ENCODE results near the gene GUCA2B. TPM values are rescaled to one million over a fixed set of nuclear protein-coding genes. Genes with fewer than 3 reads are reported as not detected.

The GUCA2B gene
- total RNA-seq, 4 donors from 2014 or later, result 116 to 259 (median 223) TPM; not detected in 1

DNA sequence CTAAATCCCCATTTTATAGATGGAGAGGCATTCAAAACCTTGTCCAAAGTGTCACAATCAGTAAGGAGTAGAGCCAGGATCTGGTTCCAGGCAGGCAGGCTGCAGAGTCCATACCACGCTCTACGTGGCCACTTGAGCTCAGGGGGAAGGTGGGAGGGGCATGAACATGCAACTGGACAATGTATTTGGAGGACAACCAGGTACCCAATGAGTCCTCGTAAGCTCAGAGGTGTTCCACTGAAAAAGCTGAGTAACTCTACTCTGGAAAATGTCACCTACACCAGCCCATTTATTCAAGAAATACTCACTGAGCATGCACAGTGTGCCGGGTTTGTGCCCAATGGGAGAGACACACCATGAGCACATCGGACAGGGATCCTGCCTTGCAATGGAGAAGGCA lies 11.2 kb upstream of the GUCA2B start:
- H3K4me1 ChIP-seq, result no peaks in the 10 kb centered on the region
- DNase-seq, result no peak
- H3K27me3 ChIP-seq, result peaks cover 30% of the 10 kb centered on the region
- TF ChIP-seq POLR2AphosphoS5 (IDR thresholded peaks at IDR 0.05) (no peak), EP300 (IDR thresholded peaks at IDR 0.05; ENCODE audit: low read depth) (no peak), POLR2A (IDR thresholded peaks at IDR 0.05) (no peak)
- TF ChIP-seq, protein P1, sequence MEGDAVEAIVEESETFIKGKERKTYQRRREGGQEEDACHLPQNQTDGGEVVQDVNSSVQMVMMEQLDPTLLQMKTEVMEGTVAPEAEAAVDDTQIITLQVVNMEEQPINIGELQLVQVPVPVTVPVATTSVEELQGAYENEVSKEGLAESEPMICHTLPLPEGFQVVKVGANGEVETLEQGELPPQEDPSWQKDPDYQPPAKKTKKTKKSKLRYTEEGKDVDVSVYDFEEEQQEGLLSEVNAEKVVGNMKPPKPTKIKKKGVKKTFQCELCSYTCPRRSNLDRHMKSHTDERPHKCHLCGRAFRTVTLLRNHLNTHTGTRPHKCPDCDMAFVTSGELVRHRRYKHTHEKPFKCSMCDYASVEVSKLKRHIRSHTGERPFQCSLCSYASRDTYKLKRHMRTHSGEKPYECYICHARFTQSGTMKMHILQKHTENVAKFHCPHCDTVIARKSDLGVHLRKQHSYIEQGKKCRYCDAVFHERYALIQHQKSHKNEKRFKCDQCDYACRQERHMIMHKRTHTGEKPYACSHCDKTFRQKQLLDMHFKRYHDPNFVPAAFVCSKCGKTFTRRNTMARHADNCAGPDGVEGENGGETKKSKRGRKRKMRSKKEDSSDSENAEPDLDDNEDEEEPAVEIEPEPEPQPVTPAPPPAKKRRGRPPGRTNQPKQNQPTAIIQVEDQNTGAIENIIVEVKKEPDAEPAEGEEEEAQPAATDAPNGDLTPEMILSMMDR (IDR thresholded peaks at IDR 0.05), result no peak
- WGBS, 2 donors (ENCODE audit: low coverage in 1 of 2), result 81% methylated on average over 5 of the region's 5 CpGs; no CpG with 5 or more reads in 1 of the 2 donors
- no peaks in the 10 kb centered on the region for H3K9me3 ChIP-seq
- H3K36me3 ChIP-seq, result no peaks in the 10 kb centered on the region
- no peak overlapping the region for H3K27ac ChIP-seq
- intact Hi-C loops (cut with DNase I; ENCODE audit: low total_unique reads), result no loop called here
- in situ Hi-C loops (cut with MboI; ENCODE audit: low pct_ligation_motif_present in 1 of 4, low pct_unique_long_range_greater_than_20kb in 1 of 4, low sequenced_read_pairs in 3 of 4), result loop anchor here in 1 of 4 donors (25.0 kb wide), 2 partner anchors 580 to 595 kb away; partner anchors contain the start of gene CLDN19
- H3K4me3 ChIP-seq, result no peak overlapping the region

DNA sequence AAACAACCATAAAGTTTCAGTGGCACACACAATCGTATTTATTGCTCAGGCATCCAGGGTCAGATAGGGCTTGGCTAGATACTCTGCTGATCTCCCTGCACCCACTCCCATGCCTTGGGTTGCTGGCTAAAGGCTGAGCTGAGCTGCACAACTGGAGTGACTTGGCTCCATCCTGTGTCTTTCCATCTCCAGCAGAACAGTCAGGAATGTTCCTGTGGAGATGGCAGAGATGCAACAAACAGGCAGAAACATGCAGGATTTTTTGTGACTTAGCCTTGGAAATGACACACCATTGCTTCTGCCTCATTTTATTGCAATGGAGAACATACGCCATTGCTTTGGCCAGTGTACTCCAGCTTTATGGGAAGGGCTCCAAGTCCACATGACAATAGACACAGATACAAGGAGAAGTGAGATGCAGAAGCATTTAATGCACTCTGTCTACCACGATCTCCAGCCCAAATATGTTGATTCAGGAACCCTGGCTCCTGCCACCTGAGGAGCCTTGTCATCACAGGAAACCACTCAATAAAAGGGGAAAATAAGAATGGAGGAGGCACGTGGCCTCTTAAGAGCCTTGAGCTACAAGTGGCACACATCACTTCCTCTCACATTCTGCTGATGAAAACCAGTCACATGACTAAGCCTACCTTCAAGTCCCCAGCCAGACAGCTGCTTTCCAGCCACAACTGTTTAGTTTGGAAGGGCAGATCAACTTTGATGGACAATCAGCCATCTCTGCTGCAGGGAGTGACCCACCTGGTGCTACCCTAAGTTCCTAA lies 10.1 kb upstream of the GUCA2B start:
- Histone ChIP-seq H3K27me3 (peaks cover 30% of the 10 kb centered on the region), H3K36me3 (no peaks in the 10 kb centered on the region), H3K4me3 (no peak overlapping the region), H3K4me1 (no peaks in the 10 kb centered on the region), H3K27ac (no peak overlapping the region), H3K9me3 (no peaks in the 10 kb centered on the region)
- intact Hi-C loops (cut with DNase I; ENCODE audit: low total_unique reads) (no loop called here), in situ Hi-C loops (cut with MboI; ENCODE audit: low pct_ligation_motif_present in 1 of 4, low pct_unique_long_range_greater_than_20kb in 1 of 4, low sequenced_read_pairs in 3 of 4) (loop anchor here in 1 of 4 donors (25.0 kb wide), 2 partner anchors 581 to 594 kb away; partner anchors contain the start of gene CLDN19)
- TF ChIP-seq EP300 (IDR thresholded peaks at IDR 0.05; ENCODE audit: low read depth), result no peak
- TF ChIP-seq POLR2AphosphoS5 (IDR thresholded peaks at IDR 0.05), result no peak
- TF ChIP-seq, protein P1 (IDR thresholded peaks at IDR 0.05), result no peak
- no peak for TF ChIP-seq POLR2A (IDR thresholded peaks at IDR 0.05)
- WGBS, 2 donors (ENCODE audit: low coverage in 1 of 2), result 34 to 50% methylated on average over 1 to 4 of the region's 4 CpGs
- no peak for DNase-seq

DNA sequence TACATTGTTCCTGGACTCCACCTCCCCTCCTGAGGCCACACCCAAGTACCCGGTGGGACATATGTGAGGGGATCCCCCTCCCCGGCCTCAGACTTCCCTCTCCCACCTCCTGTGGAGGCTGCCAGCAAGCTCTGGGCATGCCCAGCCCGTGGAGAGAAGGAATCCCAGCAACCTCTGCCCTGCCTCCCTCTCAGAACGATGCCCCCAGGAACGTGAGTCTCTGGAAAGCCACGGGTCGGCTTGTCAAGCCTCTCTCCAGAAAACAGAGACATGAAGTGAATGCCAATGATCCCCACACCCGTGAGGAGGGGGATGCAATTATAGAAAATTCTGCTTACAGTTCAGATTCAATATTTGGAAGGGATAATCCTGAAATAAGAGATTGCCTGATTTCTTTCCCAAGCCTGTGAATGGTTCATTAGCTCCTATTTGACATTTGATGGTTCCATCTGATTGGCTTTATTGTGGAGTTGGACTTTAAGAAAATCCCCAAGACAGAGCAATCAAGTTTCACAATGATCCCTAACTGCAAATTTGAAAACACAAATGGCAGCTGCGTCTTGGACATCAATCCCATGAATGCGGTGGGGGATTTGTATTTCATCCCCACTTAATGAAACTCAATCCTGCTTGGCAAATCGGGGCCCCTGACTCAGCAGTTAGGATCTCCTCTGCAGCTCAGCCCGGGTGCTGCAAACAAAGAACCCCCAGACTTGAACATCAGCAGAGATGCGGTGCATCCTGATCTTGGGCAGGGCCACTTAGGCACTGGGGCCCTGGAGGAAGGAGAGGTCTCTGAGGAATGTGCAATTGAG lies 9.1 kb upstream of the GUCA2B start:
- Histone ChIP-seq H3K9me3 (no peaks in the 10 kb centered on the region), H3K36me3 (no peaks in the 10 kb centered on the region), H3K27ac (no peak overlapping the region), H3K4me1 (no peaks in the 10 kb centered on the region), H3K4me3 (no peak overlapping the region), H3K27me3 (peaks cover 30% of the 10 kb centered on the region)
- intact Hi-C loops (cut with DNase I; ENCODE audit: low total_unique reads) (no loop called here), in situ Hi-C loops (cut with MboI; ENCODE audit: low pct_ligation_motif_present in 1 of 4, low pct_unique_long_range_greater_than_20kb in 1 of 4, low sequenced_read_pairs in 3 of 4) (loop anchor here in 1 of 4 donors (25.0 kb wide), 2 partner anchors 582 to 593 kb away; partner anchors contain the start of gene CLDN19)
- TF ChIP-seq EP300 (IDR thresholded peaks at IDR 0.05; ENCODE audit: low read depth), result no peak
- TF ChIP-seq POLR2AphosphoS5 (IDR thresholded peaks at IDR 0.05), result no peak
- no peak for TF ChIP-seq POLR2A (IDR thresholded peaks at IDR 0.05)
- TF ChIP-seq, protein P1 (IDR thresholded peaks at IDR 0.05), result no peak
- no peak for DNase-seq
- 37 to 49% methylated on average over 9 to 13 of the region's 13 CpGs for WGBS, 2 donors (ENCODE audit: low coverage in 1 of 2)

Data from transverse colon (tissue), 4 donors.